Measurements from ENCODE around the gene WDR35.

Gene WDR35

DNA sequence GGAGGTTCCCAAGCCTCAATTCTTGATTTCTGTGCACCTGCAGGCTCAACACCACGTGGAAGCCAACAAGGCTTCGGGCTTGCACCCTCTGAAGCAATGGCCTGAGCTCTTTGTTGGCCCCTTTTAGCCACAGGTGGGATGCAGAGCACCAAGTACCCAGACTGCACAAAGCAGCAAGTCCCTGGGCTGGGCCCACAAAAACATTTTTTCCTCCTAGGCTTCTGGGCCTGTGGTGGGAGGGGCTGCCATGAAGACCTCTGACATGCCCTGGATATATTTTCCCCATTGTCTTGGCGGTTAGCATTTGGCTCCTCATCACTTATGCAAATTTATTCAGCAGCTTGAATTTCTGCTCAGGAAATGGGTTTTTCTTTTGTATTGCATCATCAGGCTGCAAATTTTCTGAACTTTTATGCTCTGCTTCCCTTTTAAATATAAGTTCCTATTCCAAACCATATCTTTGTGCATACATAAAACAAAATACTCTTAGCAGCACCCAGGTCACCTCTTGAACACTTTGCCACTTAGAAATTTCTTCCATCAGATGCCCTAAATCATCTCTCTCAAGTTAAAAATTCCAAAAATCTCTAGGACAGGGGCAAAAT, 31.6 kb upstream of the WDR35 start:
- H3K4me3 ChIP-seq (ENCODE audit: low read length) = no peak overlapping the region
- peaks cover 6% of the 10 kb centered on the region for H3K4me1 ChIP-seq (ENCODE audit: control insufficient read depth, insufficient read depth, low read length)
- H3K27me3 ChIP-seq (ENCODE audit: control insufficient read depth, insufficient read depth, low read length) = no peaks in the 10 kb centered on the region
- H3K36me3 ChIP-seq (ENCODE audit: control insufficient read depth, insufficient read depth, low read length) = no peaks in the 10 kb centered on the region
- H3K9ac ChIP-seq (ENCODE audit: low read length) = no peak overlapping the region
- H3K27ac ChIP-seq (ENCODE audit: low read depth, low read length) = no peak overlapping the region

- Histone ChIP-seq H3K27ac (ENCODE audit: low read depth, low read length) (no peak overlapping the region), H3K27me3 (ENCODE audit: control insufficient read depth, insufficient read depth, low read length) (no peaks in the 10 kb centered on the region), H3K36me3 (ENCODE audit: control insufficient read depth, insufficient read depth, low read length) (no peaks in the 10 kb centered on the region), H3K9ac (ENCODE audit: low read length) (no peak overlapping the region), H3K4me1 (ENCODE audit: control insufficient read depth, insufficient read depth, low read length) (peaks cover 6% of the 10 kb centered on the region), H3K4me3 (ENCODE audit: low read length) (no peak overlapping the region)
Measured at GRCh38 chr2:20019747-20020146, 29.8 kb upstream of the WDR35 start.

- no peaks in the 10 kb centered on the region for H3K36me3 ChIP-seq (ENCODE audit: control insufficient read depth, insufficient read depth, low read length)
Measured at GRCh38 chr2:20018601-20019152, 28.8 kb upstream of the WDR35 start.

GRCh38 chr2:20016346-20016745, 26.4 kb upstream of the WDR35 start:
- Histone ChIP-seq H3K27me3 (ENCODE audit: control insufficient read depth, insufficient read depth, low read length) (no peaks in the 10 kb centered on the region), H3K4me3 (ENCODE audit: low read length) (no peak overlapping the region), H3K27ac (ENCODE audit: low read depth, low read length) (no peak overlapping the region), H3K4me1 (ENCODE audit: control insufficient read depth, insufficient read depth, low read length) (peaks cover 6% of the 10 kb centered on the region), H3K36me3 (ENCODE audit: control insufficient read depth, insufficient read depth, low read length) (no peaks in the 10 kb centered on the region), H3K9ac (ENCODE audit: low read length) (no peak overlapping the region)

More at GRCh38 chr2:20018601-20019152, 28.8 kb upstream of the WDR35 start:
- Histone ChIP-seq H3K4me3 (ENCODE audit: low read length) (no peak overlapping the region), H3K9ac (ENCODE audit: low read length) (no peak overlapping the region), H3K4me1 (ENCODE audit: control insufficient read depth, insufficient read depth, low read length) (peaks cover 6% of the 10 kb centered on the region), H3K27ac (ENCODE audit: low read depth, low read length) (peak overlapping the region; percentile 24), H3K27me3 (ENCODE audit: control insufficient read depth, insufficient read depth, low read length) (no peaks in the 10 kb centered on the region)

- no peak overlapping the region for H3K4me3 ChIP-seq (ENCODE audit: low read length)
- H3K27me3 ChIP-seq (ENCODE audit: control insufficient read depth, insufficient read depth, low read length) = no peaks in the 10 kb centered on the region
- peaks cover 6% of the 10 kb centered on the region for H3K4me1 ChIP-seq (ENCODE audit: control insufficient read depth, insufficient read depth, low read length)
- no peak overlapping the region for H3K9ac ChIP-seq (ENCODE audit: low read length)
- no peak overlapping the region for H3K27ac ChIP-seq (ENCODE audit: low read depth, low read length)
- no peaks in the 10 kb centered on the region for H3K36me3 ChIP-seq (ENCODE audit: control insufficient read depth, insufficient read depth, low read length)
Measured at GRCh38 chr2:20015482-20016083, 25.7 kb upstream of the WDR35 start.

GRCh38 chr2:20013126-20013849, 23.4 kb upstream of the WDR35 start:
- peak overlapping the region; percentile 69 for H3K4me3 ChIP-seq (ENCODE audit: low read length)
- H3K27me3 ChIP-seq (ENCODE audit: control insufficient read depth, insufficient read depth, low read length) = no peaks in the 10 kb centered on the region
- no peaks in the 10 kb centered on the region for H3K36me3 ChIP-seq (ENCODE audit: control insufficient read depth, insufficient read depth, low read length)
- H3K27ac ChIP-seq (ENCODE audit: low read depth, low read length) = no peak overlapping the region
- no peak overlapping the region for H3K9ac ChIP-seq (ENCODE audit: low read length)
- no peaks in the 10 kb centered on the region for H3K4me1 ChIP-seq (ENCODE audit: control insufficient read depth, insufficient read depth, low read length)

DNA sequence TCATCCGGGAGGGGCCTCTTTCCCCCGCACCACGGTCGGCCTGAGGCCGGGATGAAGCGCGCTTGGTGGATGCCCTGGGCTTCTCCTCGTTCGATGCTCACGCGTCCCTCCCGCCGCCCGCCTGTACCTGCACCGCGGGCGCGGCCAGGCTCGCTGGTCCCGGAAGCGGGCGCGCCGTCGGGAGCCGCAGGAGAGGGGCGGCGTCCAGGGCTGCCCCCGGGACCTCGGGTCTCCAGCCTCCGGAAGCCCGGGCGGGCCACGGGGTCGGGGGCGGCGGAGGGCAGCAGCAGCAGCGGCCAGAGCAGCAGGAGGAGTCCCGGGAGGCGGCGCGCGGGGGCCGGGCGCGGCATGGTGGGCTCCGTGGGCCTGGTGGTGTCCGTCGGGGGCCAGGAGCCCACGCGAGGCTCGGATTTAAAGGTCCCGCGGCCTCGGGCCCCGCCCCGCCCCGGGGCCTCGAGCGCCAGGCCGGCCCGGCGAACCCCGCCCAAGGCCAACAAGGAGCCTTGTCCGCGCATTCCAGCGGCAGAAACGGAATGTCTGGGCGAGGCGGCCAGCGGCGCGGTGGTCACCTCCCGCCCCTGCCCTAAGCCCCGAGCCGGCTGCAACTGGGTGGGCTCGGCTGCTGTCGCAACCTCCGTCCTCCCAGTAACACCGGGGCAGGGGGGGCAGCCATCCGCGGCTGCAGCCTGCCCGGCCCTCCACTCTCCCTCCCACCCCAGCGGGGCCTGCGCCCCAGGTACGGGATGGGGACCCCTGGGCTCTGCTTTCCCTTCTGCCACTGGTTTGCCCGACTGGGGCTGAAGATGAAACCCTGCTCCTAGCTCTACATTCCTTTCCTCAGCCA, 22.6 kb upstream of the WDR35 start, which contains the start of gene MATN3:
MATN3 (minus strand) TSS at position 387 of the 844 bp plus-strand sequence; CDS start at position 350, 37 bp downstream.
- Histone ChIP-seq H3K4me1 (ENCODE audit: control insufficient read depth, insufficient read depth, low read length) (no peaks in the 10 kb centered on the region), H3K27me3 (ENCODE audit: control insufficient read depth, insufficient read depth, low read length) (no peaks in the 10 kb centered on the region), H3K9ac (ENCODE audit: low read length) (no peak within 1 kb of the TSS), H3K27ac (ENCODE audit: low read depth, low read length) (no peak within 1 kb of the TSS), H3K36me3 (ENCODE audit: control insufficient read depth, insufficient read depth, low read length) (no peaks in the 10 kb centered on the region), H3K4me3 (ENCODE audit: low read length) (peak within 1 kb of the TSS; percentile 69)

GRCh38 chr2:20012032-20012281, 22.1 kb upstream of the WDR35 start:
- Histone ChIP-seq H3K4me3 (ENCODE audit: low read length) (peak overlapping the region; percentile 69), H3K9ac (ENCODE audit: low read length) (no peak overlapping the region), H3K4me1 (ENCODE audit: control insufficient read depth, insufficient read depth, low read length) (no peaks in the 10 kb centered on the region), H3K36me3 (ENCODE audit: control insufficient read depth, insufficient read depth, low read length) (no peaks in the 10 kb centered on the region), H3K27me3 (ENCODE audit: control insufficient read depth, insufficient read depth, low read length) (no peaks in the 10 kb centered on the region), H3K27ac (ENCODE audit: low read depth, low read length) (no peak overlapping the region)

DNA sequence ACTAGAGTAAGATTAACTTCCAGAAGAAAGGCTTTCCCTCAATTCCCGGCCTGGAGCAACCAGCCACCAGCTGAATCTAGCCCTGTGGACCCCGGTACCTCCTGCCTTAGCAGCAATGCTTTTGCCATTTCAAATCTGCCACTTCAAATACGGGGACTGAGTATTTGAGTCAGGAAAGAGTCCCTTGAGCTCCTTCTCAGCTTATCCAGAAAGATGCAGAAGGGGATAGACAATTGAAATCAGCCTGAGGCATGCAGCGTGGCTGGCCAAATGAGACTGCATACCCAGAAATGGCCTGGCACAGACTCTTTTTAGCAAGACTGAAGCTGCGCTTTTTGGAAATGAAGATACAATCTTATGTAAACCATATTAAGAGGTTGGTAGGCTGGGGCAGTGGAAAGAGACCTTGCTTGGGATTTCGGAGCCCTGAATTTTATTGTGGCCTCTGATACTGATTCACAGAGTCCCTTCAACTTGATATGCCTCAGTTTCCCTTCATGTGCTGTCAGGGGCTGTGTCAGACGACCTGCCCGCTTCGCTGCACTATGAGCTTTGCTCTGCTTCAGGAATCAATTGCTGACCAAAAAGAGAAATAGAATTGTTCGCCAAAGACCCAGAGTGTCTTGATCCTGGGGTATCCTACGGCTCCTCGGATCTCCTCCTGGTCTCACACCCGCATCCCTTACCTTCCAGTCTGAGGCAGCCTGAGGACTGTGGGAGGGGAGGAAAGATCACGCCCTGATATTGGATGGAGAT, 21.5 kb upstream of the WDR35 start:
- Histone ChIP-seq H3K4me3 (ENCODE audit: low read length) (no peak overlapping the region), H3K27me3 (ENCODE audit: control insufficient read depth, insufficient read depth, low read length) (no peaks in the 10 kb centered on the region), H3K36me3 (ENCODE audit: control insufficient read depth, insufficient read depth, low read length) (no peaks in the 10 kb centered on the region), H3K9ac (ENCODE audit: low read length) (no peak overlapping the region), H3K27ac (ENCODE audit: low read depth, low read length) (no peak overlapping the region), H3K4me1 (ENCODE audit: control insufficient read depth, insufficient read depth, low read length) (no peaks in the 10 kb centered on the region)

DNA sequence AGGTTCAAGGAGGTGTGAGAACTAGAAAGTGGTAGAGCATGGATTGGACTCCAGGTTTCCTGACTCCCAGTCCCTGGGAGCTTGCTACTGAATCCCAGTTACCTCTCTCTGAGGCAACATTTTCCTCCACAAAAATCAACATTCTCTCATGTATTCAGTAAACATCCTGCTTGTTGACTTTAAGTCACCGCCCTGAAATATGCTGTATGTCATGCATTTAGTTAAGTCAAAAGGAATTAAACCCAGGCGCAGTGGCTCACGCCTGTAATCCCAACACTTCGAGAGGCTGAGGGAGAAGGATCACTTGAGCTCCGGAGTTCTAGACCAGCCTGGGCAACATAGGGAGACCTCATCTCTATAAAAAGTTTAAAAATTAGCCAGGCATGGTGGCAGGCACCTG, 18.8 kb upstream of the WDR35 start:
- Histone ChIP-seq H3K9ac (ENCODE audit: low read length) (no peak overlapping the region), H3K27me3 (ENCODE audit: control insufficient read depth, insufficient read depth, low read length) (no peaks in the 10 kb centered on the region), H3K36me3 (ENCODE audit: control insufficient read depth, insufficient read depth, low read length) (no peaks in the 10 kb centered on the region), H3K27ac (ENCODE audit: low read depth, low read length) (no peak overlapping the region), H3K4me3 (ENCODE audit: low read length) (no peak overlapping the region), H3K4me1 (ENCODE audit: control insufficient read depth, insufficient read depth, low read length) (no peaks in the 10 kb centered on the region)

GRCh38 chr2:20005891-20006470, 16.1 kb upstream of the WDR35 start:
- Histone ChIP-seq H3K9ac (ENCODE audit: low read length) (no peak overlapping the region), H3K27me3 (ENCODE audit: control insufficient read depth, insufficient read depth, low read length) (no peaks in the 10 kb centered on the region), H3K27ac (ENCODE audit: low read depth, low read length) (no peak overlapping the region), H3K36me3 (ENCODE audit: control insufficient read depth, insufficient read depth, low read length) (no peaks in the 10 kb centered on the region), H3K4me1 (ENCODE audit: control insufficient read depth, insufficient read depth, low read length) (no peaks in the 10 kb centered on the region), H3K4me3 (ENCODE audit: low read length) (no peak overlapping the region)
